IMR-90 (cell line): ENCODE results near the gene STAT1. TPM values are rescaled to one million over a fixed set of nuclear protein-coding genes. Genes with fewer than 3 reads are reported as not detected.
A peak's percentile ranks its signal among the peaks of the same experiment; 100 is the strongest.

Experiments used
- ATAC-seq: fragments of 200-7000 bp; cut with Tn5 transposase; 2 replicates; pipeline ENCODE4 v1.9.1; 2020; ENCODE audit warnings: low read depth, mild to moderate bottlenecking, moderate library complexity
- BruUV-seq: library from RNA; stranded (reverse); fragments of 400-500 nt; replicated peaks from 2 replicates; lab custom pipeline; 2021; lab: Mats Ljungman, UMichigan
- CTCF ChIA-PET: fragments of 300-600 bp; formaldehyde crosslinking; extraction: SDS; loops from one replicate; lab custom pipeline; 2021; ENCODE audit warnings: antibody characterized with exemption; lab: Yijun Ruan, JAX
- POLR2A ChIA-PET: fragments of 300-600 bp; sonication (Branson Sonifier 250); formaldehyde crosslinking; loops from one replicate; lab custom pipeline; 2022; ENCODE audit warnings: antibody characterized with exemption; ENCODE audit not compliant: unreplicated experiment; lab: Charles Lee
- DNase-seq: peaks from one replicate; pipeline ENCODE4 v3.0.0; 2013
- H2AFZ ChIP-seq: replicated peaks from 2 replicates; pipeline ENCODE3; 2013; ENCODE audit warnings: low read length, mild to moderate bottlenecking; ENCODE audit not compliant: poor library complexity
- H2AK5ac ChIP-seq: 2 replicates; pipeline ENCODE4 v1.6.1; 2013; ENCODE audit warnings: low read depth, low read length, inconsistent platforms
- H2AK9ac ChIP-seq: replicated peaks from 2 replicates; pipeline ENCODE3; 2013; ENCODE audit warnings: mild to moderate bottlenecking, low read depth, low read length, moderate library complexity; ENCODE audit not compliant: poor library complexity
- H2BK120ac ChIP-seq: 2 replicates; pipeline ENCODE4 v1.6.1; 2013; ENCODE audit warnings: low read depth, low read length, inconsistent platforms
- H2BK15ac ChIP-seq: 3 replicates; pipeline ENCODE4 v1.6.1; 2013; ENCODE audit warnings: low read depth, low read length, inconsistent platforms
- H2BK20ac ChIP-seq: 2 replicates; pipeline ENCODE4 v1.6.1; 2013; ENCODE audit warnings: low read depth, mild to moderate bottlenecking, inconsistent platforms, low read length, moderate library complexity
- H2BK5ac ChIP-seq: 2 replicates; pipeline ENCODE4 v1.6.1; 2013; ENCODE audit warnings: mild to moderate bottlenecking, low read depth, low read length, inconsistent platforms; ENCODE audit not compliant: poor library complexity, severe bottlenecking
- H3K14ac ChIP-seq: replicated peaks from 2 replicates; pipeline ENCODE4 v1.6.1; 2013; ENCODE audit warnings: low read depth, low read length, inconsistent platforms
- H3K18ac ChIP-seq: 2 replicates; pipeline ENCODE4 v1.6.1; 2013; ENCODE audit warnings: low read depth, low read length, control low read depth
- H3K23ac ChIP-seq: 2 replicates; pipeline ENCODE4 v1.6.1; 2013; ENCODE audit warnings: low read depth, low read length, inconsistent platforms
- H3K27ac ChIP-seq: 2 replicates; pipeline ENCODE4 v1.5.1; 2013; ENCODE audit warnings: mild to moderate bottlenecking, control low read depth, low read length; ENCODE audit not compliant: insufficient read depth
- H3K27me3 ChIP-seq: 2 replicates; pipeline ENCODE4 v1.6.1; 2013; ENCODE audit warnings: low read length; ENCODE audit not compliant: control insufficient read depth, insufficient read depth
- H3K36me3 ChIP-seq: 2 replicates; pipeline ENCODE4 v1.6.1; 2013; ENCODE audit warnings: low read length, mixed read lengths; ENCODE audit not compliant: control insufficient read depth, insufficient read depth
- H3K4ac ChIP-seq: 2 replicates; pipeline ENCODE4 v1.6.1; 2013; ENCODE audit warnings: low read depth, low read length, inconsistent platforms
- H3K4me1 ChIP-seq: 2 replicates; pipeline ENCODE4 v1.6.1; 2013; ENCODE audit warnings: low read length, mixed read lengths; ENCODE audit not compliant: control insufficient read depth, insufficient read depth
- H3K4me2 ChIP-seq: 2 replicates; pipeline ENCODE4 v1.6.1; 2013; ENCODE audit warnings: low read depth, mild to moderate bottlenecking, control low read depth, low read length, moderate library complexity
- H3K4me3 ChIP-seq: 2 replicates; pipeline ENCODE4 v1.5.1; 2013; ENCODE audit warnings: low read depth, mild to moderate bottlenecking, control low read depth, low read length, moderate library complexity; ENCODE audit not compliant: insufficient read depth
- H3K56ac ChIP-seq: 2 replicates; pipeline ENCODE4 v1.6.1; 2013; ENCODE audit warnings: low read length, inconsistent platforms; ENCODE audit not compliant: insufficient read depth; ENCODE audit errors: extremely low read depth
- H3K79me1 ChIP-seq, 2 experiments: 2 replicates each; pipeline ENCODE4 v1.6.1; 2013; ENCODE audit warnings: low read length in 2 of 2, inconsistent platforms in 1 of 2, low read depth in 1 of 2
- H3K9ac ChIP-seq: 2 replicates; pipeline ENCODE4 v1.6.1; 2013; ENCODE audit warnings: low read depth, low read length, control low read depth
- H3K9me1 ChIP-seq: 2 replicates; pipeline ENCODE4 v1.6.1; 2013; ENCODE audit warnings: low read length, inconsistent platforms; ENCODE audit not compliant: insufficient read depth
- H3K9me3 ChIP-seq: 2 replicates; pipeline ENCODE4 v1.6.1; 2013; ENCODE audit warnings: low read length; ENCODE audit not compliant: control insufficient read depth, insufficient read depth
- H4K20me1 ChIP-seq: 2 replicates; pipeline ENCODE4 v1.6.1; 2013; ENCODE audit warnings: low read length, inconsistent platforms; ENCODE audit not compliant: insufficient read depth
- H4K5ac ChIP-seq: 2 replicates; pipeline ENCODE4 v1.6.1; 2013; ENCODE audit warnings: mild to moderate bottlenecking, low read depth, low read length, control low read depth
- H4K8ac ChIP-seq, 2 experiments: 2 replicates each; pipeline ENCODE4 v1.6.1; 2013; ENCODE audit warnings: low read depth in 2 of 2, low read length in 2 of 2, control low read depth in 1 of 2, inconsistent platforms in 1 of 2
- H4K91ac ChIP-seq: 2 replicates; pipeline ENCODE4 v1.6.1; 2013; ENCODE audit warnings: low read depth, low read length, inconsistent platforms; ENCODE audit not compliant: insufficient read depth
- RFX5 ChIP-seq: IDR thresholded peaks from 2 replicates; pipeline ENCODE4 v1.8.0; 2012; ENCODE audit warnings: low read depth, mild to moderate bottlenecking, low read length, moderate library complexity
- WGBS, 2 experiments: methylation state at CpG; one replicate each; pipeline versions ENCODE4 v1.1.5 to v1.1.7; 2013; ENCODE audit warnings: missing lambda C conversion rate in 2 of 2; ENCODE audit not compliant: insufficient read length in 1 of 2; ENCODE audit errors: extremely low coverage in 2 of 2; 5-methylcytosine and 5-hydroxymethylcytosine counted together
- dilution Hi-C: fragments of 300-500 bp; cut with HindIII; formaldehyde crosslinking; loops from one replicate; pipeline ENCODE4 v1.14.3; 2018; ENCODE audit warnings: low sequenced_read_pairs; ENCODE audit not compliant: unreplicated experiment
- in situ Hi-C: fragments of 300-500 bp; cut with MboI; formaldehyde crosslinking; loops from 3 replicates; pipeline ENCODE4 v1.14.3; 2019; ENCODE audit warnings: low sequenced_read_pairs, inconsistent platforms, mixed read lengths
- intact Hi-C: fragments of 100-400 bp; cut with micrococcal nuclease; formaldehyde crosslinking; loops from 2 replicates; pipeline ENCODE4 v1.10.0; 2022
- polyA plus RNA-seq, 3 experiments: library from polyadenylated mRNA; depleted of rRNA; stranded (reverse); fragments of >200 nt; gene quantifications; 2 replicates each; pipeline ENCODE4 v1.2.3, GENCODE V29; 2012; ENCODE audit warnings: low replicate concordance in 1 of 3
- total RNA-seq: library from RNA; depleted of rRNA; stranded (reverse); fragments of >200 nt; gene quantifications from 2 replicates; pipeline ENCODE4 v1.2.3, GENCODE V29; 2012
- TF ChIP-seq, protein P1 (sequence below): fragments of 150-350 bp; IDR thresholded peaks from 2 replicates; pipeline ENCODE4 v1.6.1; 2016; ENCODE audit warnings: low read depth, mild to moderate bottlenecking, low read length, moderate library complexity, borderline replicate concordance

Gene STAT1
- total and polyA plus RNA-seq, 2 of the 4 experiments (the other 2 are of a cell fraction) = 43.2 to 67.9 TPM

- TF ChIP-seq RFX5 = no peak
Measured at GRCh38 chr2:190947711-190948251, 66.2 kb downstream of the STAT1 start (continued).

DNA sequence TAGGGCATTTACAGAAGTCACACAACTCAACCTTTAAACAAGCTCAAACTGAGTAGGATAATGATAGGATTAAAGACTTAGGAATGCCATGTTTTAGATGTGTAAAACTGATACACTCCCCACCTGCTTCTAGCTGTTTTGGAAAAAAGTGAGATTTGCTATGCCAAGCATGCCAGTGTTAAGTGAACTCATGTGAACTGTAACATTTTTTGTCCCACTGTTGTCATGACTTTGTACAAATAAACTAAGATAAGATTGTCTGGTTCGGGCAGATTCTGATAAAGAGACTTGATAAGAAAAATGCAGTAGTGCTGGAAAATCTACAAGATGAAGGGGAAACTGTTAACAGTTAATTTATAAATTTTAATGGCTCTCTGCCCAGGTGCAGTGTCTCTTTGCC lies 66.8 kb downstream of the STAT1 start:
- no peak overlapping the region for H3K56ac ChIP-seq
- no peak overlapping the region for H4K91ac ChIP-seq
- 0 out of 2 replicates have a peak overlapping the region, but pooled peaks have one; percentile 8 for H3K4me2 ChIP-seq
- no peak overlapping the region for H3K9ac ChIP-seq
- H4K5ac ChIP-seq = no peak overlapping the region
- in situ Hi-C loops = no loop called here
- H2AK9ac ChIP-seq = no peak overlapping the region
- no CpG with 5 or more reads among the region's 1 CpG for WGBS, 2 experiments
- no peak overlapping the region for H3K23ac ChIP-seq
- H2BK20ac ChIP-seq = no peak overlapping the region
- H3K4ac ChIP-seq = no peak overlapping the region
- H2BK15ac ChIP-seq = no peak overlapping the region
- dilution Hi-C loops = no loop called here
- H2AK5ac ChIP-seq = no peak overlapping the region
- ATAC-seq (peak; percentile 15), DNase-seq (peak; percentile 40)
- H2BK5ac ChIP-seq = no peak overlapping the region
- H3K4me1 ChIP-seq = peaks cover 4% of the 10 kb centered on the region
- TF ChIP-seq, protein P1, sequence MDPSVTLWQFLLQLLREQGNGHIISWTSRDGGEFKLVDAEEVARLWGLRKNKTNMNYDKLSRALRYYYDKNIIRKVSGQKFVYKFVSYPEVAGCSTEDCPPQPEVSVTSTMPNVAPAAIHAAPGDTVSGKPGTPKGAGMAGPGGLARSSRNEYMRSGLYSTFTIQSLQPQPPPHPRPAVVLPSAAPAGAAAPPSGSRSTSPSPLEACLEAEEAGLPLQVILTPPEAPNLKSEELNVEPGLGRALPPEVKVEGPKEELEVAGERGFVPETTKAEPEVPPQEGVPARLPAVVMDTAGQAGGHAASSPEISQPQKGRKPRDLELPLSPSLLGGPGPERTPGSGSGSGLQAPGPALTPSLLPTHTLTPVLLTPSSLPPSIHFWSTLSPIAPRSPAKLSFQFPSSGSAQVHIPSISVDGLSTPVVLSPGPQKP = no peak
- peaks cover 9% of the 10 kb centered on the region; the same call in 1 of the 2 replicates for H3K9me1 ChIP-seq
- H3K14ac ChIP-seq = no peak overlapping the region
- H2AFZ ChIP-seq = no peak overlapping the region
- H3K27ac ChIP-seq = no peak overlapping the region
- no peak overlapping the region for H3K18ac ChIP-seq
- no peaks in the 10 kb centered on the region for H3K9me3 ChIP-seq
- ChIA-PET CTCF (interaction anchor here (1.2 to 1.3 kb wide), 2 partner anchors 8 to 14 kb away, joined by 3 to 4 read pairs; no protein-coding TSS in a partner anchor), POLR2A (no interaction called here)
- intact Hi-C loops = loop anchor here (5.0 kb wide), 1 partner anchor 165 kb away; no protein-coding TSS in a partner anchor
- no peaks in the 10 kb centered on the region for H3K27me3 ChIP-seq
- no peak overlapping the region for H4K8ac ChIP-seq
- H4K20me1 ChIP-seq = no peaks in the 10 kb centered on the region; the same call in 1 of the 2 replicates
- no peaks in the 10 kb centered on the region for H3K36me3 ChIP-seq
- no peak overlapping the region for H3K4me3 ChIP-seq
- no TSS peak for BruUV-seq
- no peaks in the 10 kb centered on the region for H3K79me1 ChIP-seq
- H2BK120ac ChIP-seq = no peak overlapping the region
